ENCODE measurements around the gene RNU5B-1.

Gene RNU5B-1

DNA sequence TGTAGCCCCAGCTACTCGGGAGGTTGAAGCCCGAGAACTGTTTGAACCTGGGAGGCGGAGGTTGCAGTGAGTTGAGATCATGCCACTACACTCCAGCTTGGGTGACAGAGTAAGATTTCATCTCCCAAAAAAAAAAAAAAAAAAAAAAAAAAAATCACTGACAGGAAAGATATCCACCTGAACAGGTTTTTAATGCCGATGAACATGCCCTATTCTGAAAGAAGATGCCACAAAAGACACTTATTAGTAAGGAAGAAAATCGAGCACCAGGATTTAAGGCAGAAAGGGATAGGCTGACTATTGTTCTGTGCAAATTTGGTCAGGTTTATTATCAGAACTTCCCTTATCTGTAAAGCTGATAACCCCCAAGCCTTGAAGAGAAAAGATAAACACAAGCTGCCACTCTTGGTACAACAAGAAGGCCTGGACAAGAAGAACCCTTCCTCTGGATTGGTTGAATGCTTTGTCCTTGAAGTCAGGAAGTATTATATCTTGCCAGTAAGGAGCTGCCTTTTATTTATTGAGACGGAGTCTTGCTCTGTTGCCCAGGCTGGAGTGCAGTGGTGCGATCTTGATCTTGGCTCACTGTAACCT lies 15.1 kb upstream of the RNU5B-1 start:
- no peak for DNase-seq (ENCODE audit: low read depth)

DNA sequence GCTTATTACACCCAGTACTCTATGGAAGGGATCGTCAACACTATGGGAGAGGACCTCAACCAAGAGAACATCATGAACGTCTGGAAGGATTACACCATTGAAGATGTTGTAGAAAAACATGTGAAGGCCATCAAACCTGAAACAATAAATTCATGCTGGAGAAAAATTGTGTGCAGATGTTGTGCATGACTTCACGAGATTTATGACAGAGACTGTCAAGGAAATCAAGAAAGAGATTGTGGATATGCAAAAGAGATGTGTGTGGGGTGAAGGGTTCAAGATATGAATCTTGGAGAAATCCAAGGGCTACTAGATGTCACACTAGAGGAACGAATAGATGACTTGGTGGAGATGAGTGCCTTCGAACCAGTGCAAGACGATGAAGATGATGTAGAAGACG lies 14.2 kb upstream of the RNU5B-1 start:
- DNase-seq (ENCODE audit: low read depth): no peak

DNA sequence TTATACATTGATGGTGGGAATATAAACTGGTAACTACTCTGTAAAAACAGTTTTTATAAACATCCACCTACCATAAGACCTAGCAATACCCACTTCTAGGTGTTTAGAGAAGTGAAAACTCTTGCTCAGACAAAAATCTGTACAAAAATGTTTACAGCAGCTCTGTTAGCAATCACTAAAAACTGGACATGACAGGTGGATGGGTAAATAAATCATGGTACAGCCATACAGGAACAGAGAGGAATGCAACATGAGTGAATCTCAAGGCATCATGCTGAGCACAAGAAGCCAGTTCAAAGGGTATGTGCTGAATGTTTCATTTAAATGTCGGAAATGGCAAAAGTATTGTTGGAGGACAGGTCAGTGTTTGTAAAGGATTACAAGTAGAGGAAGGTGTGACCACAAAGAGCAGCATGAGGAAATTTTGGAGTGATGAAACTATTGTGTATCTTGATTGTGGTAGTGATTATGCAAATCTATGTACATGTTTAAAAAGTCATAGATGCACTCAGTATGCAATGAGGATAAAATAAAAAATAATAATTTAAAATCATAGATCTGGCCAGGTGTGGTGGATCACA lies 11.4 kb upstream of the RNU5B-1 start:
- DNase-seq (ENCODE audit: low read depth): no peak

- DNase-seq (ENCODE audit: low read depth): no peak
These were observed 5.7 kb upstream of the RNU5B-1 start for GRCh38 chr15:65298731-65299130.

GRCh38 chr15:65300924-65301441 lies 3.5 kb upstream of the RNU5B-1 start:
- no peak for DNase-seq (ENCODE audit: low read depth)

DNA sequence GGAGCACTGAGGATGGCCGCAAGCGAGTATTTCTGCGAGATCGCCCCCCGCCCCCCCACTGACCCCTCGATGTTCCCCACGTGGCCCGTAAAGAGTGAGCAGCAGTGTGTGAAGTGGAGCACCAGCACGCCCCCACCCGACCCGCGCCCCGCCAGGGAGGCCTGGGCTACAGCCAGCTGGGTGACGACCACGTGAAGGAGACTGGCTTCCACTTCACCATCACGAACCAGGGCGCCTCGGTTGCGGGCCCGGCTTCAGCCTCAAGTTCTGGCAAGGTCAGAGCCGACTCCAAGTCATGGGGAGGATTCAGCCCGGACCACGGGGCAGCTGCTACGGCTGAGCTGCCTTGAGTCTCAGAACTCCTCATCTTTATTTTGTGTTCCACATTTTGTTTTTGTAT lies 2.4 kb upstream of the RNU5B-1 start:
- no peak for DNase-seq (ENCODE audit: low read depth)

- DNase-seq (ENCODE audit: low read depth): no peak
These were observed 643 bp upstream of the RNU5B-1 start for GRCh38 chr15:65303687-65304380.

DNA sequence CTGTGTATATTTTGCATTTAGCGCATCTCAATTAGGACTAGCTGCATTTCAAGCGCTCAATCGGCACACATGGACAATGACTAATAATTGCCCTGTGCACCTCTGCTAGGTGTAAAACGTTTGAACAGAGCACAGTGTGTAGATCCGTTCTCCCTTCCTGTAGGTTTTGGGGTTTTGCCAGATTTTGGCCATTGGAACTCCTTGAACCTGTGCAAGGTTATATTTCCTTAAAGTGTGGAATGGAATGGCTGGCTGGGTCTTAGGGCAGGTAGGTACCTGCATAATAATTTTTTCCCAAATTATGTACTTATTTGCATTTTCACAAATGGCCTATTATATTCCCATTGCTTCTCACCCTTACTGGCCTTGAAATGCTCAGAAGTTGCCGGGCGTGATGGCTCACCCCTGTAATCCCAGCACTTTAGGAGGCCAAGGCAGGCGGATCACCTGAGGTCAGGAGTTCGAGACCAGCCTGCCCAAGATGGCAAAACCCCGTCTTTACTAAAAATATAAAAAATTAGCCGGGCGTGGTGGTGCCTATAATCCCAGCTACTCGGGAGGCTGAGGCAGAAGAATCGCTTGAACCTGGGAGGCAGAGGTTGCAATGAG lies 777 bp downstream of the RNU5B-1 start:
- no peak for DNase-seq (ENCODE audit: low read depth)

GRCh38 chr15:65305776-65306175 lies 1.3 kb downstream of the RNU5B-1 start:
- no peak for DNase-seq (ENCODE audit: low read depth)

DNA sequence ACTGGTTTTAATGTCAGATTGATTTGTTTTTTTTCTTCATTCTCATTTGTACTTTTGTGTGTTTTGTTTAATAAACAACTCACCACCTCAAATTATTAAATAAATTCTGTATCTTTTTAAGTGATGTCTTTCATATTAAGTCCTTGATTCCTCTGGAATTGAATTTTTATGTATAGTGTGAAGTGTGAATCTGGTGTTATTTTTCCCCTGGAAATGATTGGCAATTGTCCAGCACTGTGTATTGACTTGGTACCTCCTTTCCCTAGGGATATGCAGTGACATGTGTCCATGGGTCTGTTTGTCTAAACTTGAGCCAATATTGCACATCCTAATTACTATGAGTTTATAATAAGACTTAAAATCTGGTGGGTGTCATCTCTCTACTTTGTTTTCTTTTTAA lies 2.1 kb downstream of the RNU5B-1 start:
- no peak for DNase-seq (ENCODE audit: low read depth)

- DNase-seq (ENCODE audit: low read depth): no peak
These were observed 3.5 kb downstream of the RNU5B-1 start for GRCh38 chr15:65307978-65308377.

GRCh38 chr15:65309882-65310418 lies 5.5 kb downstream of the RNU5B-1 start:
- no peak for DNase-seq (ENCODE audit: low read depth)

- DNase-seq (ENCODE audit: low read depth): no peak
These were observed 6.1 kb downstream of the RNU5B-1 start for GRCh38 chr15:65310431-65311137.

- DNase-seq (ENCODE audit: low read depth): no peak
These were observed 7.3 kb downstream of the RNU5B-1 start for GRCh38 chr15:65311760-65312159.

- no peak for DNase-seq (ENCODE audit: low read depth)
These were observed 8.0 kb downstream of the RNU5B-1 start for GRCh38 chr15:65312400-65312916.

- DNase-seq (ENCODE audit: low read depth): peak; percentile 64
These were observed 14.4 kb downstream of the RNU5B-1 start for GRCh38 chr15:65318870-65319356.

- no peak for DNase-seq (ENCODE audit: low read depth)
These were observed 18.6 kb downstream of the RNU5B-1 start for GRCh38 chr15:65323071-65323511.

GRCh38 chr15:65326117-65326526 lies 21.6 kb downstream of the RNU5B-1 start:
- DNase-seq (ENCODE audit: low read depth): no peak

GRCh38 chr15:65326818-65327217 lies 22.3 kb downstream of the RNU5B-1 start:
- DNase-seq (ENCODE audit: low read depth): no peak

DNA sequence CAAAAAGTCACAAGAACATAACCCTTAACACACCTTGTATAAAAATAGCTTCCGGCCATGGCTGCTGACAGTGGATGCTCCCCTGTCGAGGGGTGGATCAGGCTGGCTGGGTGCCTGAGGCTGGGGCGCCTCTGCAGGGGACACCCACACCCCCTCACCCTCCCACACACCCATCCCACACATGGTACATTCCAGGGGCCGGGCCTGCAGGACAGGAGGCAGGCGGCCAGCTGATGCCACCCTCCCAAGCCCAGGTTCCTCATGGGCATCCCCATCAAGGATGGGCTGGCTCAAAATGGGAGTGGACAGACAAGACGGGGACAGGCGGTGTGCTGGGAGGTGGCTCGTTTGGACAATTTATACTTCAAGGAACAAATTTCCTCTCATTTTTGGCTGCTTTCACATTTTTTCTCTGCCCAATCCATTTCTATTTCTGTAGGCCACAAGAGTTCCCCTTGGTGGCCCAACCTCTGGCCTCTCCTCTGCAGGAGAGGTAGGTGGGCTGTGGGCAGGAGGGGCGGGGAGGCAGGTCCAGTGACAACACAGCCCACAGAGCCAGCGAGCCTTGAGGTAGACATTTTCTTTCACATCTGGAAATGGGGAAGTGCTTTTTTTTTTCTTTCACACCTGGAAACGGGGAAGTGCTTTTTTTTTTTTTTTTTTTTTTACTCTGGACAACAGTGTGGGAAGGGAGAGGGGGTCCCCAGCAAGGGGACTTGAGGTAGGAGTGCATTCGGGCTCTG lies 23.3 kb downstream of the RNU5B-1 start:
- no peak for DNase-seq (ENCODE audit: low read depth)
